ENCODE measurements around the gene PTTG1.

Gene PTTG1

DNA sequence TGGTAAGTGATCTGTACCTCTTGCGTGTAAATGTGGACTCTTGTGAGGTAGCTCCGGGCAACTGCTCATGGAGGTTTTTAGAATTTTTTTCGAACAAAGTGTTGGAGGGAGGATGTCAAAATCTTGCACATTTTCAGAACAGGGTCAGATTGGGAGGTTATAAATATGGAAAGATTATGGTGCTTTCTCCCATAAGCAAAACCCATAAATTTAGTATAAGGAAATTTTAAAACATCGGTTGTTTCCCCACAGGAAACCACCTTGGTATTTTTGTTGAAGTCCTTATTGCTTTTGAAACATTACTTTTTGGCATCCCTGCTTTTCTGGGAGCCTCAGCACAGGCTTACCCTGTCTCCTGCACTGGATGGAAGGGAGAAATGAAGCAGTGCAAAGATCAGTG, 33.9 kb downstream of the PTTG1 start:
- intact Hi-C loops (cut with DNase I; ENCODE audit: low total_unique reads): no loop called here
- no peak for DNase-seq

DNA sequence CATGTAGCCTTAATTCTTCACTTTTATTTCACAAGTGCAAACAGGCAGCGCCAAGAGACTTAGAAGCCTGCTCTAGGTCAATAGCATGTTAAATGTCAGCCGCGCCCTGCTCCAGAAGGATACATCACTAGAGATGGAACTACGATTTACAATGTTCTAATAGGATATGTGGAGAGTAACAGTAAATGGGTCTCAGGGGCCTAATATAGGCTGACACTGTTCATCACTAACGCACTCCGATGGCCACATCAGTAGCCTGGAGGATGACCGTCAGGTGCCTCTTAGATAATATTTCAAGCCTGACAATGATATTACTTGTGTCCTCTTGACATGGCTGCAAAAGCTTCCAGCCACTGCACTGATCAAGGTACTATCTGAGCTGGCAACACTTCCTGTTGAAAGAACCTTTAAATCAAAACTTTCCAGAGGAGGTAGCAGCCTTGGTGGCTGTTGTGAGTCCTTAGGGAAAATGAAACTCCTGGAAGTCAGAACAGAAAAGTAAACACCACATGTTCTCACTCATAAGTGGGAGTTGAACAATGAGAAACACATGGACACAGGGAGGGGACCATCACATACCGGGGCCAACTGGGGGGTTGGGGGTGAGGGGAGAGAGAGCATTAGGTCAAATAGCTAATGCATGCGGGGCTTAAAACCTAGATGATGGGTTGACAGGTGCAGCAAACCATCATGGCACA, 35.0 kb downstream of the PTTG1 start:
- Histone ChIP-seq H3K4me3 (no peak overlapping the region), H3K4me1 (no peaks in the 10 kb centered on the region), H3K27me3 (peaks cover 0 to 4% of the 10 kb centered on the region in 2 donors), H3K36me3 (no peaks in the 10 kb centered on the region), H3K27ac (no peak overlapping the region), H3K9me3 (no peaks in the 10 kb centered on the region)
- intact Hi-C loops (cut with DNase I; ENCODE audit: low total_unique reads): no loop called here
- TF ChIP-seq, protein P1, sequence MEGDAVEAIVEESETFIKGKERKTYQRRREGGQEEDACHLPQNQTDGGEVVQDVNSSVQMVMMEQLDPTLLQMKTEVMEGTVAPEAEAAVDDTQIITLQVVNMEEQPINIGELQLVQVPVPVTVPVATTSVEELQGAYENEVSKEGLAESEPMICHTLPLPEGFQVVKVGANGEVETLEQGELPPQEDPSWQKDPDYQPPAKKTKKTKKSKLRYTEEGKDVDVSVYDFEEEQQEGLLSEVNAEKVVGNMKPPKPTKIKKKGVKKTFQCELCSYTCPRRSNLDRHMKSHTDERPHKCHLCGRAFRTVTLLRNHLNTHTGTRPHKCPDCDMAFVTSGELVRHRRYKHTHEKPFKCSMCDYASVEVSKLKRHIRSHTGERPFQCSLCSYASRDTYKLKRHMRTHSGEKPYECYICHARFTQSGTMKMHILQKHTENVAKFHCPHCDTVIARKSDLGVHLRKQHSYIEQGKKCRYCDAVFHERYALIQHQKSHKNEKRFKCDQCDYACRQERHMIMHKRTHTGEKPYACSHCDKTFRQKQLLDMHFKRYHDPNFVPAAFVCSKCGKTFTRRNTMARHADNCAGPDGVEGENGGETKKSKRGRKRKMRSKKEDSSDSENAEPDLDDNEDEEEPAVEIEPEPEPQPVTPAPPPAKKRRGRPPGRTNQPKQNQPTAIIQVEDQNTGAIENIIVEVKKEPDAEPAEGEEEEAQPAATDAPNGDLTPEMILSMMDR (IDR thresholded peaks at IDR 0.05): no peak
- no peak for DNase-seq

More for the DNA sequence above, 33.9 kb downstream of the PTTG1 start:
- Histone ChIP-seq H3K4me1 (no peaks in the 10 kb centered on the region), H3K9me3 (no peaks in the 10 kb centered on the region), H3K36me3 (no peaks in the 10 kb centered on the region), H3K27ac (no peak overlapping the region), H3K4me3 (no peak overlapping the region), H3K27me3 (peaks cover 0 to 4% of the 10 kb centered on the region in 2 donors)
- TF ChIP-seq, protein P1 (IDR thresholded peaks at IDR 0.05): no peak

DNA sequence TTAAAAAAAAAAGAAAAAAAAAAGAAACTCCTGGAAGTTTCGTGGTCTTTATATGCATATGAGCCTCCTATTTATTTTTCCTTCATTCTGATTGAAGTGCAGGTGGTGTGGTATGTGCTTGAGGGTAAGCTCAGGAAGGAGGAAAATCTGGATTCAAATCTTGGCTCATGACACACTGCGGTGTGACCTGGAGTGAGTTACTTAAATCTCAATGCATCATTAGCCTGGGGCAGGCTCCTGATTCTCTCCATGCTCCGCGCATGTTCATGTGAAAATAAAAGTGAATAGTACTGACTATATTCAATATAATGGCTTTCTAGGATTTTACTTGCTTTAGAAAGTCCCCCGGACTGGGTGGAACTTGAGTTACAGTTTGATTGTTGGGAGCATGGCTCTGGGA, 35.6 kb downstream of the PTTG1 start:
- no peak for DNase-seq
- Histone ChIP-seq H3K4me1 (no peaks in the 10 kb centered on the region), H3K36me3 (no peaks in the 10 kb centered on the region), H3K9me3 (no peaks in the 10 kb centered on the region), H3K27ac (no peak overlapping the region), H3K4me3 (no peak overlapping the region), H3K27me3 (peaks cover 0 to 4% of the 10 kb centered on the region in 2 donors)
- TF ChIP-seq, protein P1 (IDR thresholded peaks at IDR 0.05): no peak
- intact Hi-C loops (cut with DNase I; ENCODE audit: low total_unique reads): no loop called here

DNA sequence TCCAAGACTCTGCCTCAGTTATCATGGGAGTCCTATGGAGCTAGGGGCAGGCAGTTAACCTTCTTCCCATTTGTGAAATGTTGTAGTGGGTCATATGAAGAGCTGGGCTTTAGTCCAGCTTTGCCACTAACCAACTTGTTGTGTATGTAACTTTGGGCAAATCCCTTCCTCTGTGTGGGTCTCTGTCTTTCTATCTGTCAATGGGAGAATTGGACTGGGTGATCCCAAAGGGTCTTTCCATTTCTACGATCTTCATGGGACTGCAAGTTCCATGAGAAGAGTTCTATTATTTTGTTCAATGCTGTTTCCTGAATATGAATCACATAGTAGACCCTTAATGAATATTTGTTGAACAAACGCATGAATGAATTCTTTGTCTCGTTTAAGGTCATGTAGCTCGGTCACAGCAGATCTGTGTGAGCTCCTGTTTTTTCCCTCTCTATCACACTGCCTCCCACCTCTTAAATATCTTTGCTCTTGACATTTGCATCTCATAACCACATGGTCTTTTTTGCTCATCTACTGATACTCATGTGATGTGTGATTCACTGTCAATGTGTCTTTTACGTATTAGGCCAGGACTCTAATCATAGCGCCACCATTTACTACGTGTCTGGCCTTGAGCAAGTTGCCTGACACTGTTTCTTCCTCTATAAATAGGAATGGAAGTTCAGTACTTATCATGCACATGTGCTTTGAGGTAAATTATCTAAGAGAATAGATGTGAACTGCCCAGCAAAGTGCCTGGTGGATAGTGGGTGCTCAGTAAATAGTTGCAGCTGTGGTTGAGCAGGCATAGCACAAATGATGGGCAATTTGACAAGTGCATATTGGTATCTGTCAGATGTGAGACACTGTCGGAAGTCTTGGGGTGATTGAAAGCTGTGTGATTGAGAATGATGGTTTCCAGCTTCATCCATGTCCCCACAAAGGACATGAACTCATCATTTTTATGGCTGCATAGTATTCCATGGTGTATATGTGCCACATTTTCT, 37.4 kb downstream of the PTTG1 start:
- Histone ChIP-seq H3K4me1 (no peaks in the 10 kb centered on the region), H3K9me3 (no peaks in the 10 kb centered on the region), H3K36me3 (no peaks in the 10 kb centered on the region), H3K27ac (no peak overlapping the region), H3K4me3 (no peak overlapping the region), H3K27me3 (peaks cover 0 to 4% of the 10 kb centered on the region in 2 donors)
- intact Hi-C loops (cut with DNase I; ENCODE audit: low total_unique reads): no loop called here
- no peak for DNase-seq
- TF ChIP-seq, protein P1 (IDR thresholded peaks at IDR 0.05): no peak

DNA sequence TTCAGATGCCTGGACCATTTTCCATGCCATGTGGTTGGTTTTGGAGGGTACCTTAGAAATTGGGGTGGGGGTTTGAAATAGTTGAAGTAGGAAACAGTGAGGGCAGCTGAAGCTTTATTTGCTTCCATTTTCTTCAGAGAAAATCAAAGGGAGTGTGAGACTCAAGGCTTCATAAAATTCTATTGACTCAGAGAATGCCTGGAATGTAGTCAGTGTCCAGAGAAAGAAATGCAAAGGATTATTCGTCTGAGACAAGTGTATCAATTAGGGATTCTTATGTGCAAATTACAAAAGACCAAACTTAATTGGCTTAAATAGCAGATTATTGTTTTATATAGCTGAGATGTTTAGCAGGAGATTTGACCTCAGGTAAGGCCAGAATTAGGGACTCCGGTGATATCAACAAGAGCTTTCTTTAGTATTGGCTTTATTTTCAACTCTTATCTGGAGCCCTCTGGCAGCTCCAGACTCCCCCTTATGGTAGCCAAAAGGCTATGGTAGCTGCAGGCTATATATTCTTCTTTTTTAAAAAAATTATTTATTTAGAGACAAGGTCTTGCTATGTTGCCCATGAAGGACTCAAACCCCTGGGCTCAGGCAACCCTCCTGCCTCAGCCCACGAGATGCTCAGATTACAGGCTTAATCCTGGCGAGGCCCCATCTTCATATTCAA, 38.9 kb downstream of the PTTG1 start:
- Histone ChIP-seq H3K9me3 (no peaks in the 10 kb centered on the region), H3K27me3 (peaks cover 0 to 4% of the 10 kb centered on the region in 2 donors), H3K36me3 (no peaks in the 10 kb centered on the region), H3K4me3 (no peak overlapping the region), H3K27ac (no peak overlapping the region), H3K4me1 (no peaks in the 10 kb centered on the region)
- DNase-seq: no peak
- TF ChIP-seq, protein P1 (IDR thresholded peaks at IDR 0.05): no peak
- intact Hi-C loops (cut with DNase I; ENCODE audit: low total_unique reads): no loop called here

Data from tibial artery (tissue), 4 donors.